GM23338 (cell line): ENCODE results near the gene GM2A. TPM values are rescaled to one million over a fixed set of nuclear protein-coding genes. Genes with fewer than 3 reads are reported as not detected.

Source experiments
- ATAC-seq: fragments of 200-7000 bp; cut with Tn5 transposase; 3 replicates; pipeline ENCODE4 v1.9.1; 2020
- DNase-seq: peaks from one replicate; pipeline ENCODE4 v3.0.0-alpha.2; 2015; ENCODE audit warnings: low spot score
- H2AFZ ChIP-seq: fragments of 200-600 bp; sonication (generic); 2 replicates; pipeline ENCODE4 v1.8.0; 2016; ENCODE audit warnings: antibody characterized with exemption, mild to moderate bottlenecking, moderate library complexity
- H3F3A ChIP-seq: fragments of 200-600 bp; sonication (generic); replicated peaks from 2 replicates; pipeline ENCODE4 v1.8.0; 2017; ENCODE audit warnings: antibody characterized with exemption, mixed run types, low read depth
- H3K27ac ChIP-seq: fragments of 200-600 bp; sonication (generic); 2 replicates; pipeline ENCODE4 v1.6.1; 2016; ENCODE audit warnings: low read depth
- H3K27me3 ChIP-seq: fragments of 200-600 bp; sonication (generic); 2 replicates; pipeline ENCODE4 v1.8.0; 2016; ENCODE audit warnings: mild to moderate bottlenecking, mixed run types, moderate library complexity; ENCODE audit not compliant: insufficient read depth
- H3K36me3 ChIP-seq: fragments of 200-600 bp; sonication (generic); 2 replicates; pipeline ENCODE4 v1.8.0; 2016; ENCODE audit warnings: mild to moderate bottlenecking; ENCODE audit not compliant: insufficient read depth
- H3K4me1 ChIP-seq: fragments of 200-600 bp; sonication (generic); 2 replicates; pipeline ENCODE4 v1.8.0; 2016; ENCODE audit warnings: mild to moderate bottlenecking, moderate library complexity; ENCODE audit not compliant: insufficient read depth
- H3K4me2 ChIP-seq: fragments of 200-600 bp; sonication (generic); 2 replicates; pipeline ENCODE4 v1.7.1; 2017; ENCODE audit warnings: mixed run types
- H3K4me3 ChIP-seq: fragments of 200-600 bp; sonication (generic); 2 replicates; pipeline ENCODE4 v1.6.1; 2016; ENCODE audit warnings: mixed run types
- H3K79me2 ChIP-seq: fragments of 200-600 bp; sonication (generic); replicated peaks from 2 replicates; pipeline ENCODE4 v1.8.0; 2017; ENCODE audit warnings: mild to moderate bottlenecking; ENCODE audit not compliant: insufficient read depth
- H3K9me2 ChIP-seq: fragments of 200-600 bp; sonication (generic); 2 replicates; pipeline ENCODE4 v1.8.0; 2017; ENCODE audit not compliant: insufficient read depth
- H4K20me1 ChIP-seq: fragments of 200-600 bp; sonication (generic); replicated peaks from 2 replicates; pipeline ENCODE4 v1.8.0; 2017; ENCODE audit warnings: mild to moderate bottlenecking; ENCODE audit not compliant: insufficient read depth
- H3K27ac Mint-ChIP-seq: 2 replicates; pipeline ENCODE4 v1.8.0; 2020; ENCODE audit warnings: inconsistent platforms, mild to moderate bottlenecking, moderate library complexity, mixed read lengths
- H3K27me3 Mint-ChIP-seq: 3 replicates; pipeline ENCODE4 v1.8.0; 2022; ENCODE audit warnings: low read depth, mild to moderate bottlenecking, moderate library complexity, mixed read lengths, inconsistent platforms; ENCODE audit not compliant: insufficient read depth, poor library complexity
- H3K36me3 Mint-ChIP-seq: 3 replicates; pipeline ENCODE4 v1.8.0; 2021; ENCODE audit warnings: low read depth, mild to moderate bottlenecking, inconsistent platforms, moderate library complexity, mixed read lengths
- H3K4me1 Mint-ChIP-seq: 3 replicates; pipeline ENCODE4 v1.8.0; 2020; ENCODE audit warnings: mild to moderate bottlenecking, inconsistent platforms, mixed read lengths
- H3K4me3 Mint-ChIP-seq: 3 replicates; pipeline ENCODE4 v1.8.0; 2021; ENCODE audit warnings: moderate library complexity, mild to moderate bottlenecking, inconsistent platforms, mixed read lengths
- H3K9me3 Mint-ChIP-seq: 3 replicates; pipeline ENCODE4 v1.8.0; 2020; ENCODE audit warnings: moderate library complexity, mild to moderate bottlenecking, inconsistent platforms, mixed read lengths
- CREB1 ChIP-seq: fragments of 250-450 bp; sonication (Bioruptor Pico); IDR thresholded peaks from 2 replicates; pipeline ENCODE4 v1.5.0; 2020; ENCODE audit warnings: low read depth, mild to moderate bottlenecking, moderate library complexity
- CTCF ChIP-seq, 2 experiments: fragments of 200-600 bp in 1 of 2; sonication (generic) in 1 of 2; conservative IDR thresholded peaks; 2 replicates each; pipeline versions ENCODE4 v1.5.1 to v1.6.1; 2016 to 2017; ENCODE audit warnings: antibody characterized with exemption in 2 of 2, low read depth in 2 of 2, mild to moderate bottlenecking in 2 of 2, moderate library complexity in 1 of 2
- EZH2 ChIP-seq: fragments of 200-600 bp; sonication (generic); IDR thresholded peaks from one replicate; pipeline ENCODE4 v1.8.0; 2017; ENCODE audit warnings: antibody characterized with exemption, mild to moderate bottlenecking, low read depth; ENCODE audit not compliant: unreplicated experiment
- EZH2phosphoT487 ChIP-seq: fragments of 200-600 bp; sonication (generic); IDR thresholded peaks from one replicate; pipeline ENCODE4 v1.8.1; 2018; ENCODE audit warnings: antibody characterized with exemption; ENCODE audit not compliant: unreplicated experiment
- JUNB ChIP-seq: IDR thresholded peaks from one replicate; pipeline ENCODE4 v1.6.1; 2016; ENCODE audit warnings: antibody characterized with exemption; ENCODE audit not compliant: unreplicated experiment
- NANOG ChIP-seq: IDR thresholded peaks from 2 replicates; pipeline ENCODE4 v1.6.1; 2016; ENCODE audit warnings: antibody characterized with exemption, borderline replicate concordance
- POLR2AphosphoS5 ChIP-seq: IDR thresholded peaks from 2 replicates; pipeline ENCODE4 v1.6.1; 2016; ENCODE audit warnings: antibody characterized with exemption, low read depth
- REST ChIP-seq: IDR thresholded peaks from one replicate; pipeline ENCODE4 v1.6.1; 2018; ENCODE audit warnings: antibody characterized with exemption; ENCODE audit not compliant: unreplicated experiment
- STAT1 ChIP-seq: IDR thresholded peaks from one replicate; pipeline ENCODE4 v1.6.1; 2016; ENCODE audit warnings: antibody characterized with exemption; ENCODE audit not compliant: unreplicated experiment
- ZNF114 ChIP-seq: fragments of 250-450 bp; sonication (Bioruptor Pico); IDR thresholded peaks from 2 replicates; pipeline ENCODE4 v1.5.0; 2020; ENCODE audit warnings: mild to moderate bottlenecking, moderate library complexity
- ZNF331 ChIP-seq: fragments of 250-450 bp; sonication (Bioruptor Pico); IDR thresholded peaks from 2 replicates; pipeline ENCODE4 v1.5.0; 2020; ENCODE audit warnings: low read depth, mild to moderate bottlenecking, moderate library complexity
- polyA plus RNA-seq: library from polyadenylated mRNA; unstranded; fragments of >200 nt; fragmentation: Nextera tagmentation; extraction: Ambion mirVana; gene quantifications from 2 replicates; pipeline ENCODE4 v1.2.1, GENCODE V29; 2016
- total RNA-seq: library from RNA; depleted of rRNA; stranded (reverse); fragments of >200 nt; shearing (Covaris generic); gene quantifications from 2 replicates; pipeline ENCODE4 v1.2.3, GENCODE V29; 2014
- TF ChIP-seq, protein P1 (sequence below): IDR thresholded peaks from 2 replicates; pipeline ENCODE4 v1.6.1; 2016; ENCODE audit warnings: antibody characterized with exemption
- TF ChIP-seq, protein P2 (sequence below): fragments of 250-450 bp; sonication (Bioruptor Pico); IDR thresholded peaks from 2 replicates; pipeline ENCODE4 v1.5.0; 2020; ENCODE audit warnings: mild to moderate bottlenecking, moderate library complexity

GM2A gene
- total and polyA plus RNA-seq, 2 experiments from 2014 or later, result 9.8 to 27.8 TPM

DNA sequence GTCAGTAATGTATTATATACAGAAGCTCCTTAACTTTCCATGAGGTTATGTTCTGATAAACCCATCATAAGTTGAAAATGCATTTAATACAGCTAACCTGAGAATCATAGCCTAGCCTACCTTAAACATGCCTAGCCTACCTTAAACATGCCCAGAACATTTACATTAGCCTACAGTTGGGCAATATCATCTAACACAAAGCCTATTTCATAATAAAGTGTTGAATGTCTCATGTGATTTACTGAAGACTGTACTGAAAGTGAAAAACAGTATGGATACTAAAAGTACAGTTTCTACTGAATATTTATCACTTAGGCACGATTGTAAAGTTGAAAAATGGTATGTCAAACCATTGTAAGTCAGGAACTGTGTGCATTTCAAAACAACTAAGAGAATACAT, 1.6 kb downstream of the GM2A start:
- H2AFZ ChIP-seq, result no peak overlapping the region
- no peaks in the 10 kb centered on the region; the same call in 2 of the 3 replicates for H3K36me3 Mint-ChIP-seq
- H3K27ac ChIP-seq, result no peak overlapping the region
- peak overlapping the region; percentile 90; the same call in 1 of the 2 replicates for H3K4me2 ChIP-seq
- no peak for TF ChIP-seq CREB1 (CRISPR knock-in tag)
- TF ChIP-seq NANOG, result no peak
- no peak for TF ChIP-seq ZNF114 (CRISPR knock-in tag)
- TF ChIP-seq, protein P1, sequence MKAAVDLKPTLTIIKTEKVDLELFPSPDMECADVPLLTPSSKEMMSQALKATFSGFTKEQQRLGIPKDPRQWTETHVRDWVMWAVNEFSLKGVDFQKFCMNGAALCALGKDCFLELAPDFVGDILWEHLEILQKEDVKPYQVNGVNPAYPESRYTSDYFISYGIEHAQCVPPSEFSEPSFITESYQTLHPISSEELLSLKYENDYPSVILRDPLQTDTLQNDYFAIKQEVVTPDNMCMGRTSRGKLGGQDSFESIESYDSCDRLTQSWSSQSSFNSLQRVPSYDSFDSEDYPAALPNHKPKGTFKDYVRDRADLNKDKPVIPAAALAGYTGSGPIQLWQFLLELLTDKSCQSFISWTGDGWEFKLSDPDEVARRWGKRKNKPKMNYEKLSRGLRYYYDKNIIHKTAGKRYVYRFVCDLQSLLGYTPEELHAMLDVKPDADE, result no peak
- TF ChIP-seq CTCF (conservative IDR thresholded peaks at IDR 0.05; ENCODE audit: low read depth in 2 of 2), result no peak
- no peak for TF ChIP-seq STAT1
- no peak for TF ChIP-seq POLR2AphosphoS5
- TF ChIP-seq EZH2, result no peak
- TF ChIP-seq, protein P2, sequence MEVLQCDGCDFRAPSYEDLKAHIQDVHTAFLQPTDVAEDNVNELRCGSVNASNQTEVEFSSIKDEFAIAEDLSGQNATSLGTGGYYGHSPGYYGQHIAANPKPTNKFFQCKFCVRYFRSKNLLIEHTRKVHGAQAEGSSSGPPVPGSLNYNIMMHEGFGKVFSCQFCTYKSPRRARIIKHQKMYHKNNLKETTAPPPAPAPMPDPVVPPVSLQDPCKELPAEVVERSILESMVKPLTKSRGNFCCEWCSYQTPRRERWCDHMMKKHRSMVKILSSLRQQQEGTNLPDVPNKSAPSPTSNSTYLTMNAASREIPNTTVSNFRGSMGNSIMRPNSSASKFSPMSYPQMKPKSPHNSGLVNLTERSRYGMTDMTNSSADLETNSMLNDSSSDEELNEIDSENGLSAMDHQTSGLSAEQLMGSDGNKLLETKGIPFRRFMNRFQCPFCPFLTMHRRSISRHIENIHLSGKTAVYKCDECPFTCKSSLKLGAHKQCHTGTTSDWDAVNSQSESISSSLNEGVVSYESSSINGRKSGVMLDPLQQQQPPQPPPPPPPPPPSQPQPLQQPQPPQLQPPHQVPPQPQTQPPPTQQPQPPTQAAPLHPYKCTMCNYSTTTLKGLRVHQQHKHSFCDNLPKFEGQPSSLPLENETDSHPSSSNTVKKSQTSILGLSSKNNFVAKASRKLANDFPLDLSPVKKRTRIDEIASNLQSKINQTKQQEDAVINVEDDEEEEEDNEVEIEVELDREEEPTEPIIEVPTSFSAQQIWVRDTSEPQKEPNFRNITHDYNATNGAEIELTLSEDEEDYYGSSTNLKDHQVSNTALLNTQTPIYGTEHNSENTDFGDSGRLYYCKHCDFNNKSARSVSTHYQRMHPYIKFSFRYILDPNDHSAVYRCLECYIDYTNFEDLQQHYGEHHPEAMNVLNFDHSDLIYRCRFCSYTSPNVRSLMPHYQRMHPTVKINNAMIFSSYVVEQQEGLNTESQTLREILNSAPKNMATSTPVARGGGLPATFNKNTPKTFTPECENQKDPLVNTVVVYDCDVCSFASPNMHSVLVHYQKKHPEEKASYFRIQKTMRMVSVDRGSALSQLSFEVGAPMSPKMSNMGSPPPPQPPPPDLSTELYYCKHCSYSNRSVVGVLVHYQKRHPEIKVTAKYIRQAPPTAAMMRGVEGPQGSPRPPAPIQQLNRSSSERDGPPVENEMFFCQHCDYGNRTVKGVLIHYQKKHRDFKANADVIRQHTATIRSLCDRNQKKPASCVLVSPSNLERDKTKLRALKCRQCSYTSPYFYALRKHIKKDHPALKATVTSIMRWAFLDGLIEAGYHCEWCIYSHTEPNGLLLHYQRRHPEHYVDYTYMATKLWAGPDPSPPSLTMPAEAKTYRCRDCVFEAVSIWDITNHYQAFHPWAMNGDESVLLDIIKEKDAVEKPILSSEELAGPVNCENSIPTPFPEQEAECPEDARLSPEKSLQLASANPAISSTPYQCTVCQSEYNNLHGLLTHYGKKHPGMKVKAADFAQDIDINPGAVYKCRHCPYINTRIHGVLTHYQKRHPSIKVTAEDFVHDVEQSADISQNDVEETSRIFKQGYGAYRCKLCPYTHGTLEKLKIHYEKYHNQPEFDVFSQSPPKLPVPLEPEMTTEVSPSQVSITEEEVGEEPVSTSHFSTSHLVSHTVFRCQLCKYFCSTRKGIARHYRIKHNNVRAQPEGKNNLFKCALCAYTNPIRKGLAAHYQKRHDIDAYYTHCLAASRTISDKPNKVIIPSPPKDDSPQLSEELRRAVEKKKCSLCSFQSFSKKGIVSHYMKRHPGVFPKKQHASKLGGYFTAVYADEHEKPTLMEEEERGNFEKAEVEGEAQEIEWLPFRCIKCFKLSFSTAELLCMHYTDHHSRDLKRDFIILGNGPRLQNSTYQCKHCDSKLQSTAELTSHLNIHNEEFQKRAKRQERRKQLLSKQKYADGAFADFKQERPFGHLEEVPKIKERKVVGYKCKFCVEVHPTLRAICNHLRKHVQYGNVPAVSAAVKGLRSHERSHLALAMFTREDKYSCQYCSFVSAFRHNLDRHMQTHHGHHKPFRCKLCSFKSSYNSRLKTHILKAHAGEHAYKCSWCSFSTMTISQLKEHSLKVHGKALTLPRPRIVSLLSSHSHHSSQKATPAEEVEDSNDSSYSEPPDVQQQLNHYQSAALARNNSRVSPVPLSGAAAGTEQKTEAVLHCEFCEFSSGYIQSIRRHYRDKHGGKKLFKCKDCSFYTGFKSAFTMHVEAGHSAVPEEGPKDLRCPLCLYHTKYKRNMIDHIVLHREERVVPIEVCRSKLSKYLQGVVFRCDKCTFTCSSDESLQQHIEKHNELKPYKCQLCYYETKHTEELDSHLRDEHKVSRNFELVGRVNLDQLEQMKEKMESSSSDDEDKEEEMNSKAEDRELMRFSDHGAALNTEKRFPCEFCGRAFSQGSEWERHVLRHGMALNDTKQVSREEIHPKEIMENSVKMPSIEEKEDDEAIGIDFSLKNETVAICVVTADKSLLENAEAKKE (CRISPR knock-in tag), result no peak
- no peak for TF ChIP-seq ZNF331
- TF ChIP-seq JUNB, result no peak
- no peak for TF ChIP-seq EZH2phosphoT487
- no peak for TF ChIP-seq REST
- H3F3A ChIP-seq, result no peaks in the 10 kb centered on the region
- H4K20me1 ChIP-seq, result no peaks in the 10 kb centered on the region
- no peaks in the 10 kb centered on the region for H3K36me3 ChIP-seq
- peaks cover 28% of the 10 kb centered on the region for H3K4me1 ChIP-seq
- H3K27me3 Mint-ChIP-seq, result peaks cover 14% of the 10 kb centered on the region
- no peak overlapping the region for H3K4me3 Mint-ChIP-seq
- peaks cover 21% of the 10 kb centered on the region for H3K79me2 ChIP-seq
- no peaks in the 10 kb centered on the region for H3K9me2 ChIP-seq
- H3K4me3 ChIP-seq, result no peak overlapping the region; the same call in 1 of the 2 replicates
- DNase-seq (no peak), ATAC-seq (no peak)
- H3K27me3 ChIP-seq, result no peaks in the 10 kb centered on the region
- H3K27ac Mint-ChIP-seq, result no peak overlapping the region
- no peaks in the 10 kb centered on the region for H3K9me3 Mint-ChIP-seq
- H3K4me1 Mint-ChIP-seq, result peaks cover 36% of the 10 kb centered on the region
